CD4-positive, alpha-beta T cell treated with Interleukin-15 for 1 hour (primary cell): ENCODE data around the gene WDR90.

Experiments
- DNase-seq: peaks from one replicate; pipeline ENCODE4 v3.0.0-alpha.2; 2020

Gene WDR90

GRCh38 chr16:709566-710499 lies 60.7 kb downstream of the WDR90 start:
- no peak for DNase-seq

- no peak for DNase-seq
Observed at GRCh38 chr16:710500-711075, 61.4 kb downstream of the WDR90 start.

GRCh38 chr16:711084-711483 lies 61.9 kb downstream of the WDR90 start:
- no peak for DNase-seq

- DNase-seq: peak; percentile 78
Observed at GRCh38 chr16:711548-712320, 62.6 kb downstream of the WDR90 start.

GRCh38 chr16:712740-713250 lies 63.6 kb downstream of the WDR90 start:
- peak; percentile 41 for DNase-seq

GRCh38 chr16:714079-714478 lies 64.9 kb downstream of the WDR90 start:
- DNase-seq: no peak

- DNase-seq: peak; percentile 85
Observed at GRCh38 chr16:714558-715476, 65.7 kb downstream of the WDR90 start, which contains the start of gene METRN. METRN (plus strand) TSS chr16:715118; CDS start chr16:715290, 172 bp downstream.

- DNase-seq: no peak
Observed at GRCh38 chr16:715477-716199, 66.5 kb downstream of the WDR90 start.

GRCh38 chr16:716200-716568 lies 67.0 kb downstream of the WDR90 start:
- DNase-seq: no peak

GRCh38 chr16:716768-717325 lies 67.7 kb downstream of the WDR90 start:
- no peak for DNase-seq
